Fibroblast of lung (primary cell): ENCODE results near the gene CCDC158.

ENCODE experiments used
- EZH2 ChIP-seq: IDR thresholded peaks from 2 replicates; pipeline ENCODE4 v1.5.1; 2012; ENCODE audit warnings: low read length, control low read depth, mild to moderate bottlenecking; ENCODE audit errors: missing control alignments
- TF ChIP-seq, protein P1 (sequence below), 2 donors: IDR thresholded peaks in 1 of 2; conservative IDR thresholded peaks in 1 of 2; 1 replicate in 1 of 2; 2 replicates in 1 of 2; pipeline ENCODE4 v1.5.1; 2011 to 2012; ENCODE audit warnings: low read length in 2 of 2, control low read depth in 1 of 2, inconsistent platforms in 1 of 2, low read depth in 1 of 2, mild to moderate bottlenecking in 1 of 2

DNA sequence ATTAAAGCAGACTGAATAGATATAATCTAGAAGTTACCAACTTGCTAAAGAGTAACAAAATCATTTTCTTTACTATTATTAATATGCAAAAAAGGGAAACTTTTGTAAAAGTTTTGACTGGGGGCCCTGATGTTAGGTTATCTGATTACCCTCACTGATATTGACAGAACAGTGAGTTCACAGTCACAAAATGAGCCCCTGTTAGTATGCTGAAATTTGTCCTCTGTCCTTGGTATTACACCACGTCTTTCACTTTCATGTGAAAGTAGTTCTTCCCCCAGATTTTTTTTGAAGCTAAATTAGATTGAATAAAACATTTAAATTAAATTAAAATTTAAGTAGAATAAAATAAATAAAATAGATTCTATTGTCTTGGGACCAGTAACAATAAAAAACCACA lies 108.5 kb downstream of the CCDC158 start:
- TF ChIP-seq, protein P1, sequence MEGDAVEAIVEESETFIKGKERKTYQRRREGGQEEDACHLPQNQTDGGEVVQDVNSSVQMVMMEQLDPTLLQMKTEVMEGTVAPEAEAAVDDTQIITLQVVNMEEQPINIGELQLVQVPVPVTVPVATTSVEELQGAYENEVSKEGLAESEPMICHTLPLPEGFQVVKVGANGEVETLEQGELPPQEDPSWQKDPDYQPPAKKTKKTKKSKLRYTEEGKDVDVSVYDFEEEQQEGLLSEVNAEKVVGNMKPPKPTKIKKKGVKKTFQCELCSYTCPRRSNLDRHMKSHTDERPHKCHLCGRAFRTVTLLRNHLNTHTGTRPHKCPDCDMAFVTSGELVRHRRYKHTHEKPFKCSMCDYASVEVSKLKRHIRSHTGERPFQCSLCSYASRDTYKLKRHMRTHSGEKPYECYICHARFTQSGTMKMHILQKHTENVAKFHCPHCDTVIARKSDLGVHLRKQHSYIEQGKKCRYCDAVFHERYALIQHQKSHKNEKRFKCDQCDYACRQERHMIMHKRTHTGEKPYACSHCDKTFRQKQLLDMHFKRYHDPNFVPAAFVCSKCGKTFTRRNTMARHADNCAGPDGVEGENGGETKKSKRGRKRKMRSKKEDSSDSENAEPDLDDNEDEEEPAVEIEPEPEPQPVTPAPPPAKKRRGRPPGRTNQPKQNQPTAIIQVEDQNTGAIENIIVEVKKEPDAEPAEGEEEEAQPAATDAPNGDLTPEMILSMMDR (conservative IDR thresholded peaks at IDR 0.05 in 1 of 2, IDR thresholded peaks at IDR 0.05 in 1 of 2; ENCODE audit: low read depth in 1 of 2, low read length in 2 of 2), result no peak
- TF ChIP-seq EZH2, result no peak
